CMK (cell line): ENCODE results near the gene OTOG.

Experiments used
- DNase-seq: peaks from one replicate; pipeline ENCODE4 v3.0.0-alpha.2; 2010; ENCODE audit warnings: low read depth

Gene OTOG

GRCh38 chr11:17696741-17697140, 149.7 kb downstream of the OTOG start:
- no peak for DNase-seq
